H1 (cell line): ENCODE measurements around the gene ITGB7. TPM values are rescaled to one million over a fixed set of nuclear protein-coding genes. Genes with fewer than 3 reads are reported as not detected.

ENCODE experiments used
- CTCF ChIA-PET: fragments of 300-600 bp; sonication (Branson Sonifier 250); formaldehyde crosslinking; loops from one replicate; lab custom pipeline; 2021; ENCODE audit not compliant: partially characterized antibody; lab: Charles Lee
- POLR2A ChIA-PET: fragments of 300-600 bp; sonication (Branson Sonifier 250); formaldehyde crosslinking; loops from one replicate; lab custom pipeline; 2021; ENCODE audit warnings: inconsistent platforms; ENCODE audit not compliant: partially characterized antibody; lab: Charles Lee
- DNase-seq, 2 experiments: peaks; one replicate each; pipeline versions ENCODE4 v3.0.0 to v3.0.0-alpha.2; 2010 to 2022; ENCODE audit warnings: low spot score in 2 of 2, low read depth in 1 of 2, mixed read lengths in 1 of 2
- FAIRE-seq: peaks from 2 replicates; lab custom pipeline; 2011; peaks lifted over from hg19 to GRCh38; lab: Jason Lieb, UNC
- H2AFZ ChIP-seq: 2 replicates; pipeline ENCODE4 v1.8.1; 2012; ENCODE audit warnings: low read length, inconsistent platforms
- H2AK5ac ChIP-seq: 2 replicates; pipeline ENCODE4 v1.6.1; 2013; ENCODE audit warnings: low read depth, low read length
- H2BK120ac ChIP-seq: replicated peaks from 2 replicates; pipeline ENCODE3; 2013; ENCODE audit warnings: low read depth, low read length, inconsistent platforms
- H2BK12ac ChIP-seq: 2 replicates; pipeline ENCODE4 v1.6.1; 2013; ENCODE audit warnings: low read depth, low read length
- H2BK15ac ChIP-seq: 2 replicates; pipeline ENCODE4 v1.6.1; 2013; ENCODE audit warnings: low read length
- H2BK20ac ChIP-seq: 2 replicates; pipeline ENCODE4 v1.6.1; 2013; ENCODE audit warnings: low read length
- H2BK5ac ChIP-seq: 2 replicates; pipeline ENCODE4 v1.6.1; 2013; ENCODE audit warnings: low read depth, low read length
- H3K14ac ChIP-seq: 2 replicates; pipeline ENCODE4 v1.6.1; 2013; ENCODE audit warnings: inconsistent platforms; ENCODE audit not compliant: insufficient read length
- H3K18ac ChIP-seq: 2 replicates; pipeline ENCODE4 v1.6.1; 2013; ENCODE audit warnings: low read length; ENCODE audit errors: extremely low read depth
- H3K23ac ChIP-seq: 2 replicates; pipeline ENCODE4 v1.6.1; 2013; ENCODE audit warnings: inconsistent platforms; ENCODE audit not compliant: insufficient read length
- H3K23me2 ChIP-seq: 2 replicates; pipeline ENCODE4 v1.6.1; 2013; ENCODE audit warnings: low read depth, low read length
- H3K27ac ChIP-seq: 2 replicates; pipeline ENCODE4 v1.6.1; 2011; ENCODE audit warnings: low read depth, low read length, inconsistent platforms
- H3K27me3 ChIP-seq, 4 experiments: replicated peaks in 1 of 4; 1 replicate in 1 of 4; 2 replicates in 3 of 4; pipeline versions ENCODE4 v1.6.1 to v1.8.1; 2011 to 2013; ENCODE audit warnings: low read length in 3 of 4, mild to moderate bottlenecking in 3 of 4, inconsistent platforms in 2 of 4, mixed read lengths in 2 of 4, moderate library complexity in 1 of 4; ENCODE audit not compliant: control insufficient read depth in 3 of 4, insufficient read depth in 3 of 4; ENCODE audit errors: extremely low read depth in 1 of 4
- H3K36me3 ChIP-seq, 4 experiments: 2 replicates each; pipeline versions ENCODE4 v1.6.1 to v1.8.1; 2011 to 2013; ENCODE audit warnings: mild to moderate bottlenecking in 4 of 4, low read length in 3 of 4, moderate library complexity in 2 of 4, control low read depth in 1 of 4, inconsistent platforms in 1 of 4; ENCODE audit not compliant: insufficient read depth in 4 of 4, control insufficient read depth in 2 of 4
- H3K4ac ChIP-seq: replicated peaks from 2 replicates; pipeline ENCODE3; 2013; ENCODE audit warnings: low read length, low read depth, mixed read lengths, inconsistent platforms; ENCODE audit not compliant: insufficient read length
- H3K4me1 ChIP-seq, 4 experiments: replicated peaks in 1 of 4; 1 replicate in 1 of 4; 2 replicates in 3 of 4; pipeline versions ENCODE4 v1.6.1 to v1.8.1; 2011 to 2013; ENCODE audit warnings: low read length in 3 of 4, inconsistent platforms in 2 of 4, mixed read lengths in 1 of 4; ENCODE audit not compliant: insufficient read depth in 4 of 4, control insufficient read depth in 3 of 4
- H3K4me2 ChIP-seq, 2 experiments: 2 replicates each; pipeline versions ENCODE4 v1.6.1 to v1.8.1; 2011 to 2013; ENCODE audit warnings: low read depth in 2 of 2, low read length in 2 of 2, control low read depth in 1 of 2, inconsistent platforms in 1 of 2, mild to moderate bottlenecking in 1 of 2; ENCODE audit not compliant: insufficient read depth in 1 of 2
- H3K4me3 ChIP-seq, 4 experiments: fragments of 200-600, 300-600 bp in 1 of 4; sonication (generic), shearing (Covaris generic), sonication (Bioruptor Twin) in 1 of 4; 2 replicates each; pipeline versions ENCODE4 v1.5.1 to v1.8.1; 2011 to 2016; ENCODE audit warnings: low read length in 4 of 4, low read depth in 3 of 4, control low read depth in 2 of 4, inconsistent platforms in 2 of 4, mild to moderate bottlenecking in 2 of 4, mixed read lengths in 1 of 4, moderate library complexity in 1 of 4; ENCODE audit not compliant: insufficient read depth in 2 of 4; ENCODE audit errors: extremely low read depth in 1 of 4
- H3K56ac ChIP-seq: replicated peaks from 2 replicates; pipeline ENCODE3; 2013; ENCODE audit warnings: low read depth, mild to moderate bottlenecking, mixed read lengths, low read length, inconsistent platforms; ENCODE audit not compliant: insufficient read length
- H3K79me1 ChIP-seq: 2 replicates; pipeline ENCODE4 v1.6.1; 2013; ENCODE audit warnings: low read depth, low read length, control low read depth
- H3K79me2 ChIP-seq, 2 experiments: 2 replicates each; pipeline versions ENCODE4 v1.6.1 to v1.8.1; 2012 to 2013; ENCODE audit warnings: low read length in 2 of 2, mild to moderate bottlenecking in 2 of 2, inconsistent platforms in 1 of 2; ENCODE audit not compliant: insufficient read depth in 2 of 2, control insufficient read depth in 1 of 2
- H3K9ac ChIP-seq, 4 experiments: replicated peaks in 1 of 4; 1 replicate in 1 of 4; 2 replicates in 3 of 4; pipeline versions ENCODE4 v1.6.1 to v1.8.1; 2011 to 2013; ENCODE audit warnings: low read depth in 3 of 4, low read length in 3 of 4, control low read depth in 2 of 4, mild to moderate bottlenecking in 2 of 4, moderate library complexity in 2 of 4, inconsistent platforms in 1 of 4; ENCODE audit errors: extremely low read depth in 1 of 4
- H3K9me3 ChIP-seq, 2 experiments: 2 replicates each; pipeline versions ENCODE4 v1.6.1 to v1.8.1; 2012 to 2013; ENCODE audit warnings: mild to moderate bottlenecking in 2 of 2, moderate library complexity in 2 of 2, control low read depth in 1 of 2, inconsistent platforms in 1 of 2, low read depth in 1 of 2, low read length in 1 of 2, mixed read lengths in 1 of 2; ENCODE audit not compliant: insufficient read depth in 2 of 2
- H4K20me1 ChIP-seq, 2 experiments: replicated peaks in 1 of 2; 2 replicates each; pipeline versions ENCODE3 to v1.8.1; 2011 to 2013; ENCODE audit warnings: inconsistent platforms in 2 of 2, low read length in 2 of 2, mild to moderate bottlenecking in 1 of 2; ENCODE audit not compliant: insufficient read depth in 2 of 2, control insufficient read depth in 1 of 2
- H4K5ac ChIP-seq: 2 replicates; pipeline ENCODE4 v1.6.1; 2013; ENCODE audit warnings: low read length, low read depth, mixed read lengths, inconsistent platforms; ENCODE audit not compliant: insufficient read length
- H4K8ac ChIP-seq: 2 replicates; pipeline ENCODE4 v1.8.0; 2013; ENCODE audit warnings: mild to moderate bottlenecking, moderate library complexity, low read length, inconsistent platforms; ENCODE audit not compliant: insufficient read depth; ENCODE audit errors: extremely low read depth
- H4K91ac ChIP-seq: replicated peaks from 2 replicates; pipeline ENCODE3; 2013; ENCODE audit warnings: low read length, mixed read lengths, inconsistent platforms; ENCODE audit not compliant: insufficient read length
- BACH1 ChIP-seq: IDR thresholded peaks from 2 replicates; pipeline ENCODE4 v1.6.1; 2012; ENCODE audit warnings: low read length, improper control_type of control experiment
- BRCA1 ChIP-seq: IDR thresholded peaks from 2 replicates; pipeline ENCODE4 v1.6.1; 2012; ENCODE audit warnings: low read depth, low read length, improper control_type of control experiment
- CBX5 ChIP-seq: fragments of 300-800, 300-1000 bp; sonication (generic); IDR thresholded peaks from 2 replicates; pipeline ENCODE4 v1.7.1; 2016; ENCODE audit warnings: antibody characterized with exemption, low read length, low read depth
- EP300 ChIP-seq, 2 experiments: IDR thresholded peaks; 1 replicate in 1 of 2; 2 replicates in 1 of 2; pipeline ENCODE4 v1.6.1; 2011 to 2012; ENCODE audit warnings: low read depth in 2 of 2, low read length in 2 of 2, mild to moderate bottlenecking in 2 of 2, borderline replicate concordance in 1 of 2, inconsistent platforms in 1 of 2, moderate library complexity in 1 of 2
- HDAC6 ChIP-seq: IDR thresholded peaks from one replicate; pipeline ENCODE4 v1.7.1; 2012; ENCODE audit warnings: low read depth, mild to moderate bottlenecking, inconsistent platforms, low read length, moderate library complexity
- JUND ChIP-seq: IDR thresholded peaks from 2 replicates; pipeline ENCODE4 v1.6.1; 2011; ENCODE audit warnings: mild to moderate bottlenecking, improper control_type of control experiment, low read length
- POLR2A ChIP-seq, 2 experiments: IDR thresholded peaks; 1 replicate in 1 of 2; 2 replicates in 1 of 2; pipeline ENCODE4 v1.6.1; 2011; ENCODE audit warnings: low read depth in 2 of 2, low read length in 2 of 2, mild to moderate bottlenecking in 2 of 2; ENCODE audit errors: control extremely low read depth in 1 of 2
- SAP30 ChIP-seq: fragments of 300-600 bp; sonication (generic); IDR thresholded peaks from 2 replicates; pipeline ENCODE4 v1.7.1; 2012; ENCODE audit warnings: low read length, moderate library complexity, mild to moderate bottlenecking, inconsistent platforms; ENCODE audit not compliant: insufficient read depth, insufficient replicate concordance
- SIN3A ChIP-seq, 2 experiments: IDR thresholded peaks in 1 of 2; conservative IDR thresholded peaks in 1 of 2; 2 replicates each; pipeline ENCODE4 v1.6.1; 2011 to 2012; ENCODE audit warnings: low read length in 2 of 2, improper control_type of control experiment in 1 of 2, low read depth in 1 of 2, mild to moderate bottlenecking in 1 of 2
- TAF7 ChIP-seq: optimal IDR thresholded peaks from 2 replicates; pipeline ENCODE3; 2011; ENCODE audit warnings: low read depth, mild to moderate bottlenecking, inconsistent platforms, low read length, moderate library complexity, borderline replicate concordance
- TCF12 ChIP-seq: IDR thresholded peaks from 2 replicates; pipeline ENCODE4 v1.6.1; 2011; ENCODE audit warnings: low read depth, mild to moderate bottlenecking, low read length
- WGBS, 2 experiments: shearing (Covaris generic) in 1 of 2; methylation state at CpG; one replicate each; pipeline versions ENCODE4 v1.1.6 to v1.1.7; 2013 to 2015; ENCODE audit warnings: low lambda C conversion rate in 2 of 2, mixed read lengths in 2 of 2, inconsistent platforms in 1 of 2, low coverage in 1 of 2, missing lambda C conversion rate in 1 of 2; ENCODE audit not compliant: insufficient replicate concordance in 2 of 2, insufficient coverage in 1 of 2, insufficient read length in 1 of 2; ENCODE audit errors: extremely low coverage in 1 of 2, missing lambda C conversion rate in 1 of 2; 5-methylcytosine and 5-hydroxymethylcytosine counted together
- polyA plus RNA-seq, 7 experiments: library from polyadenylated mRNA; depleted of rRNA in 3 of 7; stranded (reverse) in 5 of 7; unstranded in 2 of 7; fragments of >200 nt in 5 of 7; fragments of 200-250 nt in 2 of 7; gene quantifications; 1 replicate in 5 of 7; 2 replicates in 1 of 7; 4 replicates in 1 of 7; pipeline versions ENCODE4 v1.2.1 to v1.2.3, GENCODE V29; 2011 to 2013; ENCODE audit warnings: missing spikeins in 2 of 7, mixed read lengths in 2 of 7
- total RNA-seq: library from RNA; stranded (reverse); fragmentation: NEBNext Ultra II Directional; extraction: Animal tissue kit (Norgen Biotek cat#: 25700); gene quantifications from 2 replicates; pipeline ENCODE4 v1.2.1, GENCODE V29; 2021
- TF ChIP-seq, protein P1 (sequence below): IDR thresholded peaks from 2 replicates; pipeline ENCODE4 v1.6.1; 2011; ENCODE audit warnings: low read length, improper control_type of control experiment

ITGB7 gene
- total and polyA plus RNA-seq, 2 of the 8 experiments (the other 6 are each of a cell fraction or from before 2014, with no cell fraction given): 0.35 to 0.54 TPM

DNA sequence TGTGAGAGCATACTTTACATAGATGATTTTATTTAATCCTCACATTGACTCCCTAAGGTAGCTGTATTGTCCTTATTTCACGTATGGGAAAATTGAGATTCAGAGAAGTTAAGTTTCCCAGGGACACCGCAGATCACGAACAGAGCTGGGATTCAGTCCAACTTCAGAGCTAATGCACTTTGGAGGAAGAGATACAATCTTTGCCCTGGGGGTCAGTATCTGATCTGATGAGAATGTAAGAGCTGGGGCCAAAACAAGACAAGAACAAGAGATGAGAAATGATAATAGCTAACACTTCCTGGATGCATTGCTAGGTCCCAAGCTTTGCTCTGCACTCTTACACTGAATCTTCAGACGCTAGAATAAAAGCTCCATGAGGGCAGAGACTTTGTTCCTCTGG is 20.3 kb downstream of the ITGB7 start:
- H3K4me2 ChIP-seq: no peak overlapping the region
- no peak overlapping the region for H2BK5ac ChIP-seq
- no peaks in the 10 kb centered on the region for H3K9me3 ChIP-seq
- H3K23ac ChIP-seq: no peak overlapping the region
- no peak overlapping the region for H3K9ac ChIP-seq
- H3K4me1 ChIP-seq: peaks cover 0 to 6% (median 4%) of the 10 kb centered on the region in 4 experiments; a peak in 5 of 7 replicates
- peaks cover 0 to under 1% (median 0%) of the 10 kb centered on the region in 4 experiments; a peak in 1 of 7 replicates for H3K27me3 ChIP-seq
- WGBS, 2 experiments: 95% methylated on average over 4 of the region's 4 CpGs; no CpG with 5 or more reads in 1 of the 2 experiments
- no peak overlapping the region for H2AFZ ChIP-seq
- FAIRE-seq (no peak), DNase-seq (no peak)
- H4K5ac ChIP-seq: no peak overlapping the region
- H3K79me2 ChIP-seq: peaks cover 0 to 11% of the 10 kb centered on the region in 2 experiments; a peak in 2 of 4 replicates
- H2AK5ac ChIP-seq: no peak overlapping the region
- no peak overlapping the region for H2BK12ac ChIP-seq
- H3K36me3 ChIP-seq: peaks cover 13 to 56% (median 36%) of the 10 kb centered on the region in 4 experiments
- CTCF ChIA-PET: interaction anchor here (0.8 to 11.1 kb wide), 20 partner anchors 12 to 322 kb away, joined by 3 to 164 read pairs (median 4); partner anchors contain the start of gene ITGB7
- H3K4me3 ChIP-seq: no peak overlapping the region
- H4K8ac ChIP-seq: no peak overlapping the region
- no peak overlapping the region for H2BK20ac ChIP-seq
- H3K18ac ChIP-seq: no peak overlapping the region
- no peak overlapping the region for H4K91ac ChIP-seq
- no peak overlapping the region for H3K27ac ChIP-seq
- H4K20me1 ChIP-seq: peaks cover 2 to 16% of the 10 kb centered on the region in 2 experiments
- no peak overlapping the region for H2BK120ac ChIP-seq
- H3K4ac ChIP-seq: no peak overlapping the region
- H3K56ac ChIP-seq: no peak overlapping the region
- POLR2A ChIA-PET: interaction anchor here (0.7 to 1.7 kb wide), 9 partner anchors 9 to 135 kb away, joined by 3 to 6 read pairs (median 3); partner anchors contain the start of genes AAAS and SOAT2
- no peak overlapping the region for H2BK15ac ChIP-seq
- H3K14ac ChIP-seq: no peak overlapping the region
- peaks cover 2% of the 10 kb centered on the region; the same call in 1 of the 2 replicates for H3K79me1 ChIP-seq
- no peaks in the 10 kb centered on the region; the same call in 1 of the 2 replicates for H3K23me2 ChIP-seq
- TF ChIP-seq HDAC6 (no peak), POLR2A (IDR thresholded peaks at IDR 0.05; ENCODE audit: control extremely low read depth in 1 of 2, low read depth in 2 of 2, low read length in 2 of 2) (no peak), TAF7 (no peak), SIN3A (conservative IDR thresholded peaks at IDR 0.05 in 1 of 2, IDR thresholded peaks at IDR 0.05 in 1 of 2; ENCODE audit: low read depth in 1 of 2, low read length in 2 of 2) (no peak), SAP30 (no peak), EP300 (IDR thresholded peaks at IDR 0.05; ENCODE audit: borderline replicate concordance in 1 of 2, low read depth in 2 of 2, low read length in 2 of 2) (no peak), JUND (no peak), TCF12 (no peak), BACH1 (no peak), BRCA1 (no peak), CBX5 (no peak)
- TF ChIP-seq, protein P1, sequence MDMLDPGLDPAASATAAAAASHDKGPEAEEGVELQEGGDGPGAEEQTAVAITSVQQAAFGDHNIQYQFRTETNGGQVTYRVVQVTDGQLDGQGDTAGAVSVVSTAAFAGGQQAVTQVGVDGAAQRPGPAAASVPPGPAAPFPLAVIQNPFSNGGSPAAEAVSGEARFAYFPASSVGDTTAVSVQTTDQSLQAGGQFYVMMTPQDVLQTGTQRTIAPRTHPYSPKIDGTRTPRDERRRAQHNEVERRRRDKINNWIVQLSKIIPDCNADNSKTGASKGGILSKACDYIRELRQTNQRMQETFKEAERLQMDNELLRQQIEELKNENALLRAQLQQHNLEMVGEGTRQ: no peak
